Liver (tissue), 3 donors: ENCODE data around the gene JDP2.

Source experiments
- ATF3 ChIP-seq: IDR thresholded peaks from 2 replicates; pipeline ENCODE4 v1.6.1; 2016; ENCODE audit warnings: antibody characterized with exemption
- TF ChIP-seq, protein P1 (sequence below): fragments of 150-350 bp; IDR thresholded peaks from 2 replicates; pipeline ENCODE4 v1.5.1; 2017; ENCODE audit warnings: improper control_type of control experiment, low read depth, low read length; ENCODE audit not compliant: missing input control
- TF ChIP-seq, protein P2 (sequence below): IDR thresholded peaks from 2 replicates; pipeline ENCODE4 v1.6.1; 2016; ENCODE audit warnings: antibody characterized with exemption
- donor health status: healthy.
- donor health status: healthy.

GRCh38 chr14:75401361-75401760, 26.5 kb upstream of the JDP2 start:
- no peak for TF ChIP-seq ATF3
- TF ChIP-seq, protein P1, sequence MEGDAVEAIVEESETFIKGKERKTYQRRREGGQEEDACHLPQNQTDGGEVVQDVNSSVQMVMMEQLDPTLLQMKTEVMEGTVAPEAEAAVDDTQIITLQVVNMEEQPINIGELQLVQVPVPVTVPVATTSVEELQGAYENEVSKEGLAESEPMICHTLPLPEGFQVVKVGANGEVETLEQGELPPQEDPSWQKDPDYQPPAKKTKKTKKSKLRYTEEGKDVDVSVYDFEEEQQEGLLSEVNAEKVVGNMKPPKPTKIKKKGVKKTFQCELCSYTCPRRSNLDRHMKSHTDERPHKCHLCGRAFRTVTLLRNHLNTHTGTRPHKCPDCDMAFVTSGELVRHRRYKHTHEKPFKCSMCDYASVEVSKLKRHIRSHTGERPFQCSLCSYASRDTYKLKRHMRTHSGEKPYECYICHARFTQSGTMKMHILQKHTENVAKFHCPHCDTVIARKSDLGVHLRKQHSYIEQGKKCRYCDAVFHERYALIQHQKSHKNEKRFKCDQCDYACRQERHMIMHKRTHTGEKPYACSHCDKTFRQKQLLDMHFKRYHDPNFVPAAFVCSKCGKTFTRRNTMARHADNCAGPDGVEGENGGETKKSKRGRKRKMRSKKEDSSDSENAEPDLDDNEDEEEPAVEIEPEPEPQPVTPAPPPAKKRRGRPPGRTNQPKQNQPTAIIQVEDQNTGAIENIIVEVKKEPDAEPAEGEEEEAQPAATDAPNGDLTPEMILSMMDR = no peak
- TF ChIP-seq, protein P2, sequence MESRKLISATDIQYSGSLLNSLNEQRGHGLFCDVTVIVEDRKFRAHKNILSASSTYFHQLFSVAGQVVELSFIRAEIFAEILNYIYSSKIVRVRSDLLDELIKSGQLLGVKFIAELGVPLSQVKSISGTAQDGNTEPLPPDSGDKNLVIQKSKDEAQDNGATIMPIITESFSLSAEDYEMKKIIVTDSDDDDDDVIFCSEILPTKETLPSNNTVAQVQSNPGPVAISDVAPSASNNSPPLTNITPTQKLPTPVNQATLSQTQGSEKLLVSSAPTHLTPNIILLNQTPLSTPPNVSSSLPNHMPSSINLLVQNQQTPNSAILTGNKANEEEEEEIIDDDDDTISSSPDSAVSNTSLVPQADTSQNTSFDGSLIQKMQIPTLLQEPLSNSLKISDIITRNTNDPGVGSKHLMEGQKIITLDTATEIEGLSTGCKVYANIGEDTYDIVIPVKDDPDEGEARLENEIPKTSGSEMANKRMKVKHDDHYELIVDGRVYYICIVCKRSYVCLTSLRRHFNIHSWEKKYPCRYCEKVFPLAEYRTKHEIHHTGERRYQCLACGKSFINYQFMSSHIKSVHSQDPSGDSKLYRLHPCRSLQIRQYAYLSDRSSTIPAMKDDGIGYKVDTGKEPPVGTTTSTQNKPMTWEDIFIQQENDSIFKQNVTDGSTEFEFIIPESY = no peak
